Measurements from ENCODE around the gene C5orf24.

Gene C5orf24

GRCh38 chr5:134892282-134892681 lies 46.5 kb downstream of the C5orf24 start:
- Histone ChIP-seq H2AFZ (ENCODE audit: low read length) (no peak overlapping the region), H4K20me1 (ENCODE audit: insufficient read depth, low read length) (no peaks in the 10 kb centered on the region), H3K27ac (ENCODE audit: low read length) (no peak overlapping the region), H3K36me3 (replicated peaks; ENCODE audit: insufficient read depth, low read length) (no peaks in the 10 kb centered on the region; the same call in 1 of the 2 replicates), H3K4me1 (ENCODE audit: low read length) (no peaks in the 10 kb centered on the region), H3K9me3 (replicated peaks; ENCODE audit: insufficient read depth, low read length) (no peaks in the 10 kb centered on the region), H3K4me2 (ENCODE audit: low read depth, low read length) (no peak overlapping the region), H3K79me2 (ENCODE audit: low read length) (peaks cover 19% of the 10 kb centered on the region; the same call in 1 of the 2 replicates), H3F3A (ENCODE audit: insufficient read depth, low read length) (no peaks in the 10 kb centered on the region), H3K9ac (ENCODE audit: low read length) (no peak overlapping the region), H3K4me3 (ENCODE audit: low read length) (no peak overlapping the region), H3K9me2 (replicated peaks; ENCODE audit: insufficient read depth, low read length) (no peaks in the 10 kb centered on the region), H3K27me3 (replicated peaks; ENCODE audit: insufficient read depth, low read length) (no peaks in the 10 kb centered on the region)
- DNase-seq: no peak
- TF ChIP-seq CTCF (IDR thresholded peaks at IDR 0.05; ENCODE audit: low read length) (no peak), EZH2 (optimal IDR thresholded peaks at IDR 0.05; ENCODE audit: low read depth, low read length) (no peak), EZH2phosphoT487 (IDR thresholded peaks at IDR 0.05; ENCODE audit: low read length) (no peak)

DNA sequence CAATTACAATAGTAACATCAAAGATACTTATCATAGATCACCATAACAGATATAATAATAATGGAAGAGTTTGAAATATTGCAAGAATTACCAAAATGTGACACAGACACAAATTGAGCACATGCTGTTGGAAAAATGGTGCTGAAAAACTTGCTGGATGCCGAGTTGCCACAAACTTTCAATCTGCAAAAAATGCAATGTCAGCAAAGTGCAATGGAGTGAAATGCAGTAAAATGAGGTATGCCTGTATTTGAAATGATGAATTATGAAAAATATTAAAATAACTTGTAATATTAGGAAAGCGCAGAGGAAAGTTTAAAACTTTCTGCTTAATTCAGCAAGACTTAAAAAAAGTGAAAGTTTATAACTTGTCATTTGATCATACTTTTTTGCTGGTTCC lies 47.2 kb downstream of the C5orf24 start:
- no peak overlapping the region for H3K4me3 ChIP-seq (ENCODE audit: low read length)
- H3F3A ChIP-seq (ENCODE audit: insufficient read depth, low read length): no peaks in the 10 kb centered on the region
- H2AFZ ChIP-seq (ENCODE audit: low read length): no peak overlapping the region
- H3K9me3 ChIP-seq (replicated peaks; ENCODE audit: insufficient read depth, low read length): no peaks in the 10 kb centered on the region
- no peaks in the 10 kb centered on the region; the same call in 1 of the 2 replicates for H3K36me3 ChIP-seq (replicated peaks; ENCODE audit: insufficient read depth, low read length)
- peaks cover 14% of the 10 kb centered on the region; the same call in 1 of the 2 replicates for H3K79me2 ChIP-seq (ENCODE audit: low read length)
- TF ChIP-seq CTCF (IDR thresholded peaks at IDR 0.05; ENCODE audit: low read length): no peak
- TF ChIP-seq EZH2 (optimal IDR thresholded peaks at IDR 0.05; ENCODE audit: low read depth, low read length): no peak
- TF ChIP-seq EZH2phosphoT487 (IDR thresholded peaks at IDR 0.05; ENCODE audit: low read length): no peak
- no peaks in the 10 kb centered on the region for H3K27me3 ChIP-seq (replicated peaks; ENCODE audit: insufficient read depth, low read length)
- H3K27ac ChIP-seq (ENCODE audit: low read length): no peak overlapping the region
- H3K9me2 ChIP-seq (replicated peaks; ENCODE audit: insufficient read depth, low read length): no peaks in the 10 kb centered on the region
- H4K20me1 ChIP-seq (ENCODE audit: insufficient read depth, low read length): no peaks in the 10 kb centered on the region
- no peak overlapping the region for H3K9ac ChIP-seq (ENCODE audit: low read length)
- no peak overlapping the region for H3K4me2 ChIP-seq (ENCODE audit: low read depth, low read length)
- no peak for DNase-seq
- H3K4me1 ChIP-seq (ENCODE audit: low read length): no peaks in the 10 kb centered on the region

GRCh38 chr5:134893748-134894505 lies 48.2 kb downstream of the C5orf24 start:
- no peaks in the 10 kb centered on the region for H3K4me1 ChIP-seq (ENCODE audit: low read length)
- H3K4me3 ChIP-seq (ENCODE audit: low read length): no peak overlapping the region
- no peaks in the 10 kb centered on the region; the same call in 1 of the 2 replicates for H3K36me3 ChIP-seq (replicated peaks; ENCODE audit: insufficient read depth, low read length)
- peaks cover 12% of the 10 kb centered on the region; the same call in 1 of the 2 replicates for H3K79me2 ChIP-seq (ENCODE audit: low read length)
- H3K9me3 ChIP-seq (replicated peaks; ENCODE audit: insufficient read depth, low read length): no peaks in the 10 kb centered on the region
- H2AFZ ChIP-seq (ENCODE audit: low read length): no peak overlapping the region
- no peak for DNase-seq
- no peak overlapping the region for H3K9ac ChIP-seq (ENCODE audit: low read length)
- H3F3A ChIP-seq (ENCODE audit: insufficient read depth, low read length): no peaks in the 10 kb centered on the region
- H3K27ac ChIP-seq (ENCODE audit: low read length): no peak overlapping the region
- no peaks in the 10 kb centered on the region for H3K9me2 ChIP-seq (replicated peaks; ENCODE audit: insufficient read depth, low read length)
- no peaks in the 10 kb centered on the region for H3K27me3 ChIP-seq (replicated peaks; ENCODE audit: insufficient read depth, low read length)
- no peak overlapping the region for H3K4me2 ChIP-seq (ENCODE audit: low read depth, low read length)
- no peaks in the 10 kb centered on the region for H4K20me1 ChIP-seq (ENCODE audit: insufficient read depth, low read length)
- TF ChIP-seq EZH2 (optimal IDR thresholded peaks at IDR 0.05; ENCODE audit: low read depth, low read length) (no peak), CTCF (IDR thresholded peaks at IDR 0.05; ENCODE audit: low read length) (no peak), EZH2phosphoT487 (IDR thresholded peaks at IDR 0.05; ENCODE audit: low read length) (no peak)
